IMR-90 (cell line): Measurements from ENCODE around the gene BPI. TPM values are rescaled to one million over a fixed set of nuclear protein-coding genes. Genes with fewer than 3 reads are reported as not detected.

Experiments
- ATAC-seq: fragments of 200-7000 bp; cut with Tn5 transposase; 2 replicates; pipeline ENCODE4 v1.9.1; 2020; ENCODE audit warnings: low read depth, mild to moderate bottlenecking, moderate library complexity
- BruUV-seq: library from RNA; stranded (reverse); fragments of 400-500 nt; replicated peaks from 2 replicates; lab custom pipeline; 2021; lab: Mats Ljungman, UMichigan
- CTCF ChIA-PET: fragments of 300-600 bp; formaldehyde crosslinking; extraction: SDS; loops from one replicate; lab custom pipeline; 2021; ENCODE audit warnings: antibody characterized with exemption; lab: Yijun Ruan, JAX
- POLR2A ChIA-PET: fragments of 300-600 bp; sonication (Branson Sonifier 250); formaldehyde crosslinking; loops from one replicate; lab custom pipeline; 2022; ENCODE audit warnings: antibody characterized with exemption; ENCODE audit not compliant: unreplicated experiment; lab: Charles Lee
- DNase-seq: peaks from one replicate; pipeline ENCODE4 v3.0.0; 2013
- H2AFZ ChIP-seq: replicated peaks from 2 replicates; pipeline ENCODE3; 2013; ENCODE audit warnings: low read length, mild to moderate bottlenecking; ENCODE audit not compliant: poor library complexity
- H2AK5ac ChIP-seq: 2 replicates; pipeline ENCODE4 v1.6.1; 2013; ENCODE audit warnings: low read depth, low read length, inconsistent platforms
- H2AK9ac ChIP-seq: replicated peaks from 2 replicates; pipeline ENCODE3; 2013; ENCODE audit warnings: mild to moderate bottlenecking, low read depth, low read length, moderate library complexity; ENCODE audit not compliant: poor library complexity
- H2BK120ac ChIP-seq: 2 replicates; pipeline ENCODE4 v1.6.1; 2013; ENCODE audit warnings: low read depth, low read length, inconsistent platforms
- H2BK15ac ChIP-seq: 3 replicates; pipeline ENCODE4 v1.6.1; 2013; ENCODE audit warnings: low read depth, low read length, inconsistent platforms
- H2BK20ac ChIP-seq: 2 replicates; pipeline ENCODE4 v1.6.1; 2013; ENCODE audit warnings: low read depth, mild to moderate bottlenecking, inconsistent platforms, low read length, moderate library complexity
- H2BK5ac ChIP-seq: 2 replicates; pipeline ENCODE4 v1.6.1; 2013; ENCODE audit warnings: mild to moderate bottlenecking, low read depth, low read length, inconsistent platforms; ENCODE audit not compliant: poor library complexity, severe bottlenecking
- H3K14ac ChIP-seq: replicated peaks from 2 replicates; pipeline ENCODE4 v1.6.1; 2013; ENCODE audit warnings: low read depth, low read length, inconsistent platforms
- H3K18ac ChIP-seq: 2 replicates; pipeline ENCODE4 v1.6.1; 2013; ENCODE audit warnings: low read depth, low read length, control low read depth
- H3K23ac ChIP-seq: 2 replicates; pipeline ENCODE4 v1.6.1; 2013; ENCODE audit warnings: low read depth, low read length, inconsistent platforms
- H3K27ac ChIP-seq: 2 replicates; pipeline ENCODE4 v1.5.1; 2013; ENCODE audit warnings: mild to moderate bottlenecking, control low read depth, low read length; ENCODE audit not compliant: insufficient read depth
- H3K27me3 ChIP-seq: 2 replicates; pipeline ENCODE4 v1.6.1; 2013; ENCODE audit warnings: low read length; ENCODE audit not compliant: control insufficient read depth, insufficient read depth
- H3K36me3 ChIP-seq: 2 replicates; pipeline ENCODE4 v1.6.1; 2013; ENCODE audit warnings: low read length, mixed read lengths; ENCODE audit not compliant: control insufficient read depth, insufficient read depth
- H3K4ac ChIP-seq: 2 replicates; pipeline ENCODE4 v1.6.1; 2013; ENCODE audit warnings: low read depth, low read length, inconsistent platforms
- H3K4me1 ChIP-seq: 2 replicates; pipeline ENCODE4 v1.6.1; 2013; ENCODE audit warnings: low read length, mixed read lengths; ENCODE audit not compliant: control insufficient read depth, insufficient read depth
- H3K4me2 ChIP-seq: 2 replicates; pipeline ENCODE4 v1.6.1; 2013; ENCODE audit warnings: low read depth, mild to moderate bottlenecking, control low read depth, low read length, moderate library complexity
- H3K4me3 ChIP-seq: 2 replicates; pipeline ENCODE4 v1.5.1; 2013; ENCODE audit warnings: low read depth, mild to moderate bottlenecking, control low read depth, low read length, moderate library complexity; ENCODE audit not compliant: insufficient read depth
- H3K56ac ChIP-seq: 2 replicates; pipeline ENCODE4 v1.6.1; 2013; ENCODE audit warnings: low read length, inconsistent platforms; ENCODE audit not compliant: insufficient read depth; ENCODE audit errors: extremely low read depth
- H3K79me1 ChIP-seq, 2 experiments: 2 replicates each; pipeline ENCODE4 v1.6.1; 2013; ENCODE audit warnings: low read length in 2 of 2, inconsistent platforms in 1 of 2, low read depth in 1 of 2
- H3K9ac ChIP-seq: 2 replicates; pipeline ENCODE4 v1.6.1; 2013; ENCODE audit warnings: low read depth, low read length, control low read depth
- H3K9me1 ChIP-seq: 2 replicates; pipeline ENCODE4 v1.6.1; 2013; ENCODE audit warnings: low read length, inconsistent platforms; ENCODE audit not compliant: insufficient read depth
- H3K9me3 ChIP-seq: 2 replicates; pipeline ENCODE4 v1.6.1; 2013; ENCODE audit warnings: low read length; ENCODE audit not compliant: control insufficient read depth, insufficient read depth
- H4K20me1 ChIP-seq: 2 replicates; pipeline ENCODE4 v1.6.1; 2013; ENCODE audit warnings: low read length, inconsistent platforms; ENCODE audit not compliant: insufficient read depth
- H4K5ac ChIP-seq: 2 replicates; pipeline ENCODE4 v1.6.1; 2013; ENCODE audit warnings: mild to moderate bottlenecking, low read depth, low read length, control low read depth
- H4K8ac ChIP-seq, 2 experiments: 2 replicates each; pipeline ENCODE4 v1.6.1; 2013; ENCODE audit warnings: low read depth in 2 of 2, low read length in 2 of 2, control low read depth in 1 of 2, inconsistent platforms in 1 of 2
- H4K91ac ChIP-seq: 2 replicates; pipeline ENCODE4 v1.6.1; 2013; ENCODE audit warnings: low read depth, low read length, inconsistent platforms; ENCODE audit not compliant: insufficient read depth
- CEBPB ChIP-seq: IDR thresholded peaks from 2 replicates; pipeline ENCODE4 v1.6.1; 2012; ENCODE audit warnings: low read depth, low read length, improper control_type of control experiment
- POLR2A ChIP-seq: IDR thresholded peaks from 2 replicates; pipeline ENCODE4 v1.6.1; 2012; ENCODE audit warnings: mild to moderate bottlenecking, low read depth, low read length
- RFX5 ChIP-seq: IDR thresholded peaks from 2 replicates; pipeline ENCODE4 v1.8.0; 2012; ENCODE audit warnings: low read depth, mild to moderate bottlenecking, low read length, moderate library complexity
- WGBS, 2 experiments: methylation state at CpG; one replicate each; pipeline versions ENCODE4 v1.1.5 to v1.1.7; 2013; ENCODE audit warnings: missing lambda C conversion rate in 2 of 2; ENCODE audit not compliant: insufficient read length in 1 of 2; ENCODE audit errors: extremely low coverage in 2 of 2; 5-methylcytosine and 5-hydroxymethylcytosine counted together
- dilution Hi-C: fragments of 300-500 bp; cut with HindIII; formaldehyde crosslinking; loops from one replicate; pipeline ENCODE4 v1.14.3; 2018; ENCODE audit warnings: low sequenced_read_pairs; ENCODE audit not compliant: unreplicated experiment
- in situ Hi-C: fragments of 300-500 bp; cut with MboI; formaldehyde crosslinking; loops from 3 replicates; pipeline ENCODE4 v1.14.3; 2019; ENCODE audit warnings: low sequenced_read_pairs, inconsistent platforms, mixed read lengths
- intact Hi-C: fragments of 100-400 bp; cut with micrococcal nuclease; formaldehyde crosslinking; loops from 2 replicates; pipeline ENCODE4 v1.10.0; 2022
- polyA plus RNA-seq, 3 experiments: library from polyadenylated mRNA; depleted of rRNA; stranded (reverse); fragments of >200 nt; gene quantifications; 2 replicates each; pipeline ENCODE4 v1.2.3, GENCODE V29; 2012; ENCODE audit warnings: low replicate concordance in 1 of 3
- total RNA-seq: library from RNA; depleted of rRNA; stranded (reverse); fragments of >200 nt; gene quantifications from 2 replicates; pipeline ENCODE4 v1.2.3, GENCODE V29; 2012

Gene BPI
- total and polyA plus RNA-seq, 2 of the 4 experiments (the other 2 are of a cell fraction) = 0.05 TPM; not detected in 1

DNA sequence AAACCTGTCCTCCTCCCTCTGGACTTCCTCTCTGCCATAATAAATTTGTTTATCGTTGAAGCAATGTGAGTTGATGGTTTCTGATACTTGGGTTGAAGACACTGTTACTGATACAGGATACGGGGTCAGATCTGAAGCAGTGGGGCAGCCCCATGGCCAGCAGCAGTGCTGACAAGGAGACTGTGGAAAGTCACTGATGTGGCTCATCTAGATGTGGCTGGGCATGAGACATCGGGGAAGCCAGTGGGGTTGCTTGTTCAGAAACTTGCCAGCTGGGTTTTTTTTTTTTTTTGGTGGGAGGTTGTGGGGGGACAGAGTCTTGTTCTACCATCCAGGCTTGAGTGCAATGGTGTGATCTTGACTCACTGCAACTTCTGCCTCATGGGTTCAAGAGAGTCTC is 2.6 kb upstream of the BPI start:
- H4K20me1 ChIP-seq = no peaks in the 10 kb centered on the region
- in situ Hi-C loops = loop anchor here (10.0 kb wide), 1 partner anchor 237 kb away; no protein-coding TSS in a partner anchor
- peaks cover 21% of the 10 kb centered on the region for H3K27me3 ChIP-seq
- no peak overlapping the region for H2BK15ac ChIP-seq
- no peak overlapping the region for H2BK5ac ChIP-seq
- H2BK20ac ChIP-seq = no peak overlapping the region
- BruUV-seq = no TSS peak
- intact Hi-C loops = no loop called here
- ChIA-PET POLR2A (no interaction called here), CTCF (no interaction called here)
- no peaks in the 10 kb centered on the region for H3K36me3 ChIP-seq
- no peaks in the 10 kb centered on the region for H3K79me1 ChIP-seq
- peaks cover 5% of the 10 kb centered on the region for H3K4me1 ChIP-seq
- H4K8ac ChIP-seq = no peak overlapping the region
- 86% methylated on average over 1 of the region's 3 CpGs; no CpG with 5 or more reads in 1 of the 2 experiments for WGBS, 2 experiments
- no peak overlapping the region for H2BK120ac ChIP-seq
- no peak overlapping the region for H4K5ac ChIP-seq
- no peak overlapping the region for H3K18ac ChIP-seq
- no peak overlapping the region for H3K4me2 ChIP-seq
- ATAC-seq = no peak
- H3K56ac ChIP-seq = no peak overlapping the region
- TF ChIP-seq POLR2A (no peak), RFX5 (no peak), CEBPB (no peak)
- H3K23ac ChIP-seq = no peak overlapping the region
- H4K91ac ChIP-seq = no peak overlapping the region
- no peak overlapping the region for H3K4ac ChIP-seq
- H3K9me3 ChIP-seq = no peaks in the 10 kb centered on the region
- dilution Hi-C loops = no loop called here
- H3K9me1 ChIP-seq = 0 out of 2 replicates have a peak, but pooled peaks cover 2% of the 10 kb centered on the region
- H2AFZ ChIP-seq = no peak overlapping the region
- H3K14ac ChIP-seq = no peak overlapping the region
- H3K9ac ChIP-seq = no peak overlapping the region
- H3K27ac ChIP-seq = no peak overlapping the region
- no peak for DNase-seq
- H3K4me3 ChIP-seq = no peak overlapping the region
- no peak overlapping the region for H2AK5ac ChIP-seq
- no peak overlapping the region for H2AK9ac ChIP-seq
